MM.1S (cell line): ENCODE results near the gene SNRPA.
"Not testable (repeated sequence)": the region's sequence is repeated elsewhere in the genome, so short reads cannot be mapped to it uniquely, and the experiment has no call there.

Experiments
- DNase-seq: peaks from one replicate; pipeline ENCODE4 v3.0.0-alpha.2; 2015
- H2AFZ ChIP-seq: fragments of 300-600 bp; sonication (generic); 2 replicates; pipeline ENCODE4 v1.6.0; 2016; ENCODE audit warnings: antibody characterized with exemption, low read length
- H3F3A ChIP-seq: fragments of 300-600 bp; sonication (generic); 2 replicates; pipeline ENCODE4 v1.6.1; 2016; ENCODE audit warnings: mild to moderate bottlenecking, antibody characterized with exemption, low read length, moderate library complexity, mixed read lengths; ENCODE audit not compliant: insufficient read depth
- H3K27ac ChIP-seq: fragments of 300-600 bp; sonication (generic); 2 replicates; pipeline ENCODE4 v1.5.1; 2016; ENCODE audit warnings: mild to moderate bottlenecking, low read length
- H3K27me3 ChIP-seq: fragments of 300-600 bp; sonication (generic); replicated peaks from 2 replicates; pipeline ENCODE4 v1.6.0; 2016; ENCODE audit warnings: low read length; ENCODE audit not compliant: insufficient read depth
- H3K36me3 ChIP-seq: fragments of 300-600 bp; sonication (generic); replicated peaks from 2 replicates; pipeline ENCODE4 v1.6.1; 2016; ENCODE audit warnings: mild to moderate bottlenecking, low read length, mixed read lengths; ENCODE audit not compliant: insufficient read depth
- H3K4me1 ChIP-seq: fragments of 300-600 bp; sonication (generic); 2 replicates; pipeline ENCODE4 v1.6.1; 2016; ENCODE audit warnings: low read length, mixed read lengths
- H3K4me2 ChIP-seq: fragments of 300-600 bp; sonication (generic); 2 replicates; pipeline ENCODE4 v1.6.0; 2016; ENCODE audit warnings: low read depth, low read length
- H3K4me3 ChIP-seq: fragments of 300-600 bp; sonication (generic); 2 replicates; pipeline ENCODE4 v1.5.1; 2016; ENCODE audit warnings: low read length, mixed read lengths
- H3K79me2 ChIP-seq: fragments of 300-600 bp; sonication (generic); 2 replicates; pipeline ENCODE4 v1.6.1; 2016; ENCODE audit warnings: mixed run types, low read length, mixed read lengths
- H3K9ac ChIP-seq: fragments of 300-600 bp; sonication (generic); 2 replicates; pipeline ENCODE4 v1.6.1; 2016; ENCODE audit warnings: low read length, mixed read lengths
- H3K9me2 ChIP-seq: fragments of 300-600 bp; sonication (generic); replicated peaks from 2 replicates; pipeline ENCODE4 v1.6.1; 2016; ENCODE audit warnings: mild to moderate bottlenecking, low read length, mixed read lengths; ENCODE audit not compliant: insufficient read depth
- H3K9me3 ChIP-seq: fragments of 300-600 bp; sonication (generic); replicated peaks from 2 replicates; pipeline ENCODE4 v1.6.1; 2016; ENCODE audit warnings: mild to moderate bottlenecking, low read length, mixed read lengths; ENCODE audit not compliant: insufficient read depth
- H4K20me1 ChIP-seq: fragments of 300-600 bp; sonication (generic); 2 replicates; pipeline ENCODE4 v1.6.1; 2016; ENCODE audit warnings: mild to moderate bottlenecking, low read length, moderate library complexity, mixed read lengths; ENCODE audit not compliant: insufficient read depth
- CTCF ChIP-seq: fragments of 300-600 bp; sonication (generic); IDR thresholded peaks from 2 replicates; pipeline ENCODE4 v1.5.1; 2016; ENCODE audit warnings: antibody characterized with exemption, low read length, mixed read lengths
- EZH2 ChIP-seq: fragments of 300-600 bp; sonication (generic); optimal IDR thresholded peaks from 2 replicates; pipeline ENCODE3; 2017; ENCODE audit warnings: low read depth, mild to moderate bottlenecking, antibody characterized with exemption, low read length, mixed read lengths
- EZH2phosphoT487 ChIP-seq: fragments of 300-600 bp; sonication (generic); IDR thresholded peaks from 2 replicates; pipeline ENCODE4 v1.6.1; 2018; ENCODE audit warnings: antibody characterized with exemption, low read length

SNRPA gene

GRCh38 chr19:40811478-40812341 is 60.7 kb downstream of the SNRPA start:
- H3K9me3 ChIP-seq, result no peaks in the 10 kb centered on the region
- no peaks in the 10 kb centered on the region for H3K79me2 ChIP-seq
- no peaks in the 10 kb centered on the region for H3K9me2 ChIP-seq
- H3K36me3 ChIP-seq, result no peaks in the 10 kb centered on the region
- no peaks in the 10 kb centered on the region for H4K20me1 ChIP-seq
- TF ChIP-seq CTCF, result no peak
- TF ChIP-seq EZH2, result no peak
- TF ChIP-seq EZH2phosphoT487, result no peak
- DNase-seq, result no peak
- no peaks in the 10 kb centered on the region for H3K4me1 ChIP-seq
- H3F3A ChIP-seq, result no peaks in the 10 kb centered on the region
- H3K4me3 ChIP-seq, result no peak overlapping the region
- H3K4me2 ChIP-seq, result no peak overlapping the region
- no peak overlapping the region for H2AFZ ChIP-seq
- peaks cover 9% of the 10 kb centered on the region for H3K27me3 ChIP-seq
- H3K9ac ChIP-seq, result no peak overlapping the region
- H3K27ac ChIP-seq, result no peak overlapping the region

GRCh38 chr19:40812571-40812970 is 61.6 kb downstream of the SNRPA start:
- not testable (repeated sequence) for DNase-seq, H3K9me2 ChIP-seq, H3K27ac ChIP-seq, H2AFZ ChIP-seq, H3K9me3 ChIP-seq, H3K4me3 ChIP-seq, H3K4me1 ChIP-seq, H3F3A ChIP-seq, H3K9ac ChIP-seq, H3K36me3 ChIP-seq, H4K20me1 ChIP-seq, H3K79me2 ChIP-seq, H3K27me3 ChIP-seq, H3K4me2 ChIP-seq

GRCh38 chr19:40813182-40813581 is 62.2 kb downstream of the SNRPA start:
- Histone ChIP-seq H3K27me3 (peaks cover 9% of the 10 kb centered on the region), H3K9me3 (no peaks in the 10 kb centered on the region), H3K36me3 (no peaks in the 10 kb centered on the region), H3K4me3 (no peak overlapping the region), H4K20me1 (no peaks in the 10 kb centered on the region), H3K4me1 (no peaks in the 10 kb centered on the region), H3K9ac (no peak overlapping the region), H2AFZ (no peak overlapping the region), H3K27ac (no peak overlapping the region), H3K9me2 (no peaks in the 10 kb centered on the region), H3K79me2 (no peaks in the 10 kb centered on the region), H3F3A (no peaks in the 10 kb centered on the region), H3K4me2 (no peak overlapping the region)
- TF ChIP-seq EZH2phosphoT487 (no peak), CTCF (no peak), EZH2 (no peak)
- DNase-seq, result no peak
